ENCODE results near the gene RAD54L. TPM values are rescaled to one million over a fixed set of nuclear protein-coding genes. Genes with fewer than 3 reads are reported as not detected.

RAD54L gene
- 1 to 10 TPM in 1 of 4 donors, not detected in 3; 1.2 TPM for total RNA-seq

GRCh38 chr1:46247436-46248121 is at the start of gene RAD54L:
RAD54L (plus strand) TSS chr1:46247763; CDS start chr1:46248406, 643 bp downstream.
- peak; percentile 99 for DNase-seq (ENCODE audit: extremely low spot score)
- peak within 1 kb of the TSS; percentile 48 to 67 (median 56) for H3K27ac ChIP-seq (replicated peaks in 1 of 4)
- peak within 1 kb of the TSS; percentile 55 to 82 (median 68) for H3K4me3 ChIP-seq
- H3K27me3 ChIP-seq: no peaks in the 10 kb centered on the region
- H3K4me1 ChIP-seq: peaks cover 11 to 20% (median 17%) of the 10 kb centered on the region in 4 donors
- no peaks in the 10 kb centered on the region for H3K9me3 ChIP-seq
- intact Hi-C loops (cut with DNase I): no loop called here
- 3% methylated on average over 25 of the region's 49 CpGs for WGBS
- TF ChIP-seq CTCF (IDR thresholded peaks at IDR 0.05): no peak
- TF ChIP-seq POLR2AphosphoS5 (IDR thresholded peaks at IDR 0.05): peak; percentile 53 to 90
- no peaks in the 10 kb centered on the region for H3K36me3 ChIP-seq

- Histone ChIP-seq H3K27me3 (no peaks in the 10 kb centered on the region), H3K36me3 (peaks cover 8 to 36% (median 14%) of the 10 kb centered on the region in 4 donors), H3K4me3 (peak within 1 kb of the TSS; percentile 69 to 94 (median 82)), H3K4me1 (peaks cover 31 to 51% (median 35%) of the 10 kb centered on the region in 4 donors), H3K27ac (replicated peaks in 1 of 4) (peak within 1 kb of the TSS; percentile 79 to 84 (median 80)), H3K9me3 (no peaks in the 10 kb centered on the region)
- 3% methylated on average over 11 of the region's 67 CpGs for WGBS
- intact Hi-C loops (cut with DNase I): no loop called here
- no peak for DNase-seq (ENCODE audit: extremely low spot score)
- no peak for TF ChIP-seq POLR2A (IDR thresholded peaks at IDR 0.05; ENCODE audit: low read depth)
- peak; percentile 21 to 73 for TF ChIP-seq POLR2AphosphoS5 (IDR thresholded peaks at IDR 0.05)
- no peak for TF ChIP-seq EP300 (IDR thresholded peaks at IDR 0.05)
- TF ChIP-seq CTCF (IDR thresholded peaks at IDR 0.05): no peak
Observed at GRCh38 chr1:46197964-46198811, 49.4 kb upstream of the RAD54L start, which contains the start of gene POMGNT1. POMGNT1 (minus strand) TSS chr1:46198434; CDS start chr1:46197821, 613 bp downstream.

GRCh38 chr1:46199233-46199749 is 48.3 kb upstream of the RAD54L start:
- intact Hi-C loops (cut with DNase I): no loop called here
- peak overlapping the region in 1 of 4 donors; percentile 84 for H3K27ac ChIP-seq (replicated peaks in 1 of 4)
- no peak for TF ChIP-seq EP300 (IDR thresholded peaks at IDR 0.05)
- no peak for TF ChIP-seq POLR2A (IDR thresholded peaks at IDR 0.05; ENCODE audit: low read depth)
- TF ChIP-seq POLR2AphosphoS5 (IDR thresholded peaks at IDR 0.05): no peak
- TF ChIP-seq CTCF (IDR thresholded peaks at IDR 0.05): no peak
- peaks cover 33 to 55% (median 41%) of the 10 kb centered on the region in 4 donors for H3K4me1 ChIP-seq
- no peaks in the 10 kb centered on the region for H3K9me3 ChIP-seq
- 89% methylated on average over 3 of the region's 3 CpGs for WGBS
- peak overlapping the region; percentile 69 to 94 (median 82) for H3K4me3 ChIP-seq
- DNase-seq (ENCODE audit: extremely low spot score): no peak
- no peaks in the 10 kb centered on the region for H3K27me3 ChIP-seq
- H3K36me3 ChIP-seq: peaks cover 0 to 25% (median 6%) of the 10 kb centered on the region in 4 donors

GRCh38 chr1:46203738-46204405 is 43.7 kb upstream of the RAD54L start:
- peak overlapping the region; percentile 87 to 90 (median 88) for H3K27ac ChIP-seq (replicated peaks in 1 of 4)
- peaks cover 35 to 51% (median 43%) of the 10 kb centered on the region in 4 donors for H3K4me1 ChIP-seq
- peak overlapping the region; percentile 81 to 88 (median 85) for H3K4me3 ChIP-seq
- 26% methylated on average over 13 of the region's 14 CpGs for WGBS
- no peaks in the 10 kb centered on the region for H3K9me3 ChIP-seq
- H3K36me3 ChIP-seq: peaks cover 0 to 11% (median 5%) of the 10 kb centered on the region in 4 donors
- no peak for DNase-seq (ENCODE audit: extremely low spot score)
- no peak for TF ChIP-seq POLR2A (IDR thresholded peaks at IDR 0.05; ENCODE audit: low read depth)
- TF ChIP-seq EP300 (IDR thresholded peaks at IDR 0.05): no peak
- no peak for TF ChIP-seq POLR2AphosphoS5 (IDR thresholded peaks at IDR 0.05)
- no peak for TF ChIP-seq CTCF (IDR thresholded peaks at IDR 0.05)
- intact Hi-C loops (cut with DNase I): no loop called here
- H3K27me3 ChIP-seq: no peaks in the 10 kb centered on the region

Data from esophagus muscularis mucosa (tissue), 4 donors.